ENCODE measurements around the gene TRIM5.
A peak's percentile ranks its signal among the peaks of the same experiment; 100 is the strongest.

DNA sequence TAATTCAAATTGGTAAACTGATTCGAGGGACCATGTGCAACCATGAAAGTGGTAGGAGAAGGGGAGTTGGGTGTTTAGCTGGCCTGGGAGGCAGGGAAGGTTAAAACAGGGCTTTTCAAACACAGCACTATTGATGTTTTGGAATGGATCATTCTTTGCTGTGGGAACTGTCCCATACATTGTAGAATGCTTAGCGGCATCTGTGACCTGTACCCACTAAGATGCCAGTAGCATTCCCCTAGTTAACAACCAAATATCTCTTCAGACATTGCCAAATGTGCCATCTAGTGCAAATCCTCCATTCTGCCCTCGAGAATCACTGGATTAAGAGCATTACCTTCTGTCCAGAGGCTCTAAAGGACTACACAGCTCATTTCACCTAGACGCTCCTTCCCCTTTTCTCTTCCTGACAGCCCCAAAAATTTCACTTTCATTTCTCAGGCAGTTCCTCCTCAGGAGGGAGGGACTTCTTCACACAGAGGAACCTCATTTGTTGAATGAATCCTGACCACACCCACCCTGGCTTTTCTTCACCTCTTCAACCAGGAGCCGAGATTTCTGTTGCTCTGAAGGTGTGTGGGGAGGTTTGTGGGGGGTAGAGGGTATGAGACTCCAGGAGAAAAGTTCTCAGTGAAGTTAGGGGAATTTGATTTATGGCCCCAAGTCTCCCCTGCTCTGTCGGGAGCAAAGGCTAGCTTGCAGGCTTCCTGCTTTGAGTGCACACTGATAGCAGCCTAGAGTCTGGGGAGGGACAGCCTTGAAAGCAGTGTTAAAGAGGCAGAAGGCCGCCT lies 60.2 kb downstream of the TRIM5 start, which contains the start of gene TRIM34:
- TF ChIP-seq SPI1 (IDR thresholded peaks at IDR 0.05; ENCODE audit: borderline replicate concordance, insufficient read depth, low read depth, low read length) (peak; percentile 91), RBBP5 (conservative IDR thresholded peaks at IDR 0.05) (no peak), EZH2 (IDR thresholded peaks at IDR 0.05; ENCODE audit: borderline replicate concordance, control insufficient read depth, low read depth, low read length) (no peak), FOS (IDR thresholded peaks at IDR 0.05; ENCODE audit: borderline replicate concordance, extremely low read depth, insufficient read length) (no peak), MXI1 (IDR thresholded peaks at IDR 0.05; ENCODE audit: low read depth, low read length) (peak; percentile 53; the same call in 1 of the 2 replicates), CBX3 (IDR thresholded peaks at IDR 0.05; ENCODE audit: borderline replicate concordance, low read depth) (no peak), GABPA (IDR thresholded peaks at IDR 0.05; ENCODE audit: low read depth) (no peak), FOXK2 (IDR thresholded peaks at IDR 0.05) (no peak)
- TF ChIP-seq, protein P1, sequence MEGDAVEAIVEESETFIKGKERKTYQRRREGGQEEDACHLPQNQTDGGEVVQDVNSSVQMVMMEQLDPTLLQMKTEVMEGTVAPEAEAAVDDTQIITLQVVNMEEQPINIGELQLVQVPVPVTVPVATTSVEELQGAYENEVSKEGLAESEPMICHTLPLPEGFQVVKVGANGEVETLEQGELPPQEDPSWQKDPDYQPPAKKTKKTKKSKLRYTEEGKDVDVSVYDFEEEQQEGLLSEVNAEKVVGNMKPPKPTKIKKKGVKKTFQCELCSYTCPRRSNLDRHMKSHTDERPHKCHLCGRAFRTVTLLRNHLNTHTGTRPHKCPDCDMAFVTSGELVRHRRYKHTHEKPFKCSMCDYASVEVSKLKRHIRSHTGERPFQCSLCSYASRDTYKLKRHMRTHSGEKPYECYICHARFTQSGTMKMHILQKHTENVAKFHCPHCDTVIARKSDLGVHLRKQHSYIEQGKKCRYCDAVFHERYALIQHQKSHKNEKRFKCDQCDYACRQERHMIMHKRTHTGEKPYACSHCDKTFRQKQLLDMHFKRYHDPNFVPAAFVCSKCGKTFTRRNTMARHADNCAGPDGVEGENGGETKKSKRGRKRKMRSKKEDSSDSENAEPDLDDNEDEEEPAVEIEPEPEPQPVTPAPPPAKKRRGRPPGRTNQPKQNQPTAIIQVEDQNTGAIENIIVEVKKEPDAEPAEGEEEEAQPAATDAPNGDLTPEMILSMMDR (IDR thresholded peaks at IDR 0.05 in 2 of 3, conservative IDR thresholded peaks at IDR 0.05 in 1 of 3; ENCODE audit: control insufficient read depth in 2 of 3, extremely low read depth in 1 of 3, insufficient read depth in 1 of 3, low read depth in 3 of 3, low read length in 3 of 3), result no peak
